SK-N-SH (cell line): ENCODE data around the gene RNF212. TPM values are rescaled to one million over a fixed set of nuclear protein-coding genes. Genes with fewer than 3 reads are reported as not detected.

Experiments used
- CTCF ChIA-PET: fragments of 300-600, 350-600 bp; formaldehyde crosslinking; extraction: SDS; loops from one replicate; lab custom pipeline; 2021; lab: Yijun Ruan, JAX
- POLR2A ChIA-PET: fragments of 350-600 bp; sonication (Branson Sonifier 250); formaldehyde crosslinking; extraction: SDS; loops from one replicate; lab custom pipeline; 2020; ENCODE audit warnings: antibody characterized with exemption, inconsistent platforms; lab: Yijun Ruan, JAX
- DNase-seq: peaks from one replicate; pipeline ENCODE4 v3.0.0; 2012
- H2AFZ ChIP-seq: fragments of 200-600 bp; sonication (generic); 2 replicates; pipeline ENCODE4 v1.8.1; 2016; ENCODE audit warnings: antibody characterized with exemption, mild to moderate bottlenecking, low read depth
- H3F3A ChIP-seq: fragments of 200-600 bp; sonication (generic); replicated peaks from 2 replicates; pipeline ENCODE3; 2016; ENCODE audit warnings: antibody characterized with exemption, mild to moderate bottlenecking; ENCODE audit not compliant: insufficient read depth
- H3K27ac ChIP-seq, 2 experiments: fragments of 200-500 bp in 1 of 2; fragments of 200-600 bp in 1 of 2; sonication (Bioruptor generic) in 1 of 2; sonication (generic), shearing (Covaris generic) in 1 of 2; 2 replicates each; pipeline versions ENCODE4 v1.5.1 to v1.6.1; 2014 to 2016; ENCODE audit warnings: low read depth in 2 of 2, inconsistent platforms in 1 of 2, low read length in 1 of 2, mild to moderate bottlenecking in 1 of 2, mixed read lengths in 1 of 2
- H3K27me3 ChIP-seq: fragments of 200-600 bp; sonication (generic), shearing (Covaris generic); 2 replicates; pipeline ENCODE4 v1.6.1; 2016; ENCODE audit warnings: mixed run types; ENCODE audit not compliant: insufficient read depth
- H3K36me3 ChIP-seq, 2 experiments: fragments of 200-500 bp in 1 of 2; fragments of 200-600 bp in 1 of 2; sonication (Bioruptor generic) in 1 of 2; sonication (generic) in 1 of 2; replicated peaks in 1 of 2; 2 replicates each; pipeline versions ENCODE3 to v1.5.1; 2014 to 2016; ENCODE audit warnings: low read length in 1 of 2, mild to moderate bottlenecking in 1 of 2; ENCODE audit not compliant: insufficient read depth in 2 of 2, control insufficient read depth in 1 of 2
- H3K4me1 ChIP-seq, 2 experiments: fragments of 200-500 bp in 1 of 2; fragments of 200-600 bp in 1 of 2; sonication (Bioruptor generic) in 1 of 2; sonication (generic), shearing (Covaris generic) in 1 of 2; 2 replicates each; pipeline versions ENCODE4 v1.5.1 to v1.6.1; 2014 to 2016; ENCODE audit warnings: low read depth in 1 of 2, low read length in 1 of 2, mixed run types in 1 of 2; ENCODE audit not compliant: insufficient read depth in 2 of 2, control insufficient read depth in 1 of 2
- H3K4me2 ChIP-seq: fragments of 200-600 bp; sonication (generic), shearing (Covaris generic); 2 replicates; pipeline ENCODE4 v1.6.1; 2017; ENCODE audit warnings: mixed run types
- H3K4me3 ChIP-seq, 2 experiments: fragments of 200-500 bp in 1 of 2; fragments of 200-600 bp in 1 of 2; sonication (Bioruptor generic) in 1 of 2; sonication (generic), shearing (Covaris generic) in 1 of 2; 2 replicates each; pipeline versions ENCODE4 v1.5.1 to v1.8.1; 2014 to 2016; ENCODE audit warnings: low read depth in 2 of 2, inconsistent platforms in 1 of 2, low read length in 1 of 2, mild to moderate bottlenecking in 1 of 2, mixed read lengths in 1 of 2, moderate library complexity in 1 of 2
- H3K79me2 ChIP-seq: fragments of 200-600 bp; sonication (generic); 2 replicates; pipeline ENCODE4 v1.8.1; 2017; ENCODE audit warnings: mild to moderate bottlenecking; ENCODE audit not compliant: insufficient read depth
- H3K9ac ChIP-seq: fragments of 200-600 bp; sonication (generic); 2 replicates; pipeline ENCODE4 v1.6.1; 2017; ENCODE audit warnings: mixed run types
- H3K9me2 ChIP-seq: fragments of 200-600 bp; sonication (generic); 2 replicates; pipeline ENCODE4 v1.6.1; 2017; ENCODE audit warnings: mixed run types
- H3K9me3 ChIP-seq: fragments of 200-600 bp; sonication (generic); 2 replicates; pipeline ENCODE4 v1.6.1; 2017; ENCODE audit warnings: mixed run types, mild to moderate bottlenecking, moderate library complexity
- H4K20me1 ChIP-seq: fragments of 200-600 bp; sonication (generic); 2 replicates; pipeline ENCODE4 v1.6.1; 2017; ENCODE audit warnings: mild to moderate bottlenecking, mixed run types; ENCODE audit not compliant: insufficient read depth
- FOXJ3 ChIP-seq: sonication (generic); formaldehyde crosslinking; IDR thresholded peaks from 2 replicates; pipeline ENCODE4 v1.5.1; 2020; ENCODE audit warnings: mild to moderate bottlenecking, missing genetic modification reagents
- FOXM1 ChIP-seq: IDR thresholded peaks from 2 replicates; pipeline ENCODE4 v1.4.0; 2012; ENCODE audit warnings: low read depth, mild to moderate bottlenecking
- IRF3 ChIP-seq: fragments of 150-350 bp; IDR thresholded peaks from 2 replicates; pipeline ENCODE4 v1.6.1; 2016; ENCODE audit warnings: mild to moderate bottlenecking, low read depth, low read length
- MEF2A ChIP-seq: IDR thresholded peaks from 2 replicates; pipeline ENCODE4 v1.4.0; 2012; ENCODE audit warnings: low read depth, borderline replicate concordance
- PBX3 ChIP-seq: IDR thresholded peaks from 2 replicates; pipeline ENCODE4; 2012
- POLR2AphosphoS5 ChIP-seq: IDR thresholded peaks from 2 replicates; pipeline ENCODE4 v1.6.1; 2012; ENCODE audit warnings: low read depth, low read length
- RCOR1 ChIP-seq: fragments of 150-350 bp; IDR thresholded peaks from 2 replicates; pipeline ENCODE4 v1.6.1; 2017; ENCODE audit warnings: antibody characterized with exemption, low read length
- RFX5 ChIP-seq: IDR thresholded peaks from 2 replicates; pipeline ENCODE4 v1.6.1; 2012; ENCODE audit warnings: mild to moderate bottlenecking, improper control_type of control experiment, low read length
- SIN3A ChIP-seq: IDR thresholded peaks from 2 replicates; pipeline ENCODE4 v1.6.1; 2012; ENCODE audit warnings: low read depth, mild to moderate bottlenecking, low read length, moderate library complexity, borderline replicate concordance
- YY1 ChIP-seq: IDR thresholded peaks from 2 replicates; pipeline ENCODE4 v1.4.0; 2012; ENCODE audit warnings: low read depth, mild to moderate bottlenecking
- ZBTB33 ChIP-seq: IDR thresholded peaks from 2 replicates; pipeline ENCODE4 v1.4.0; 2012; ENCODE audit warnings: low read depth, borderline replicate concordance
- WGBS: methylation state at CpG from one replicate; pipeline ENCODE4 v1.1.6; 2017; ENCODE audit warnings: low lambda C conversion rate; 5-methylcytosine and 5-hydroxymethylcytosine counted together
- polyA plus RNA-seq, 3 experiments: library from polyadenylated mRNA; depleted of rRNA; stranded (reverse); fragments of >200 nt; gene quantifications; 2 replicates each; pipeline ENCODE4 v1.2.3, GENCODE V29; 2012

RNF212 gene
- polyA plus RNA-seq, 1 of the 3 experiments (the other 2 are of a cell fraction): 7.0 TPM

- H3K36me3 ChIP-seq: peaks cover 0 to 4% of the 10 kb centered on the region in 2 experiments
- H3K9ac ChIP-seq: no peak overlapping the region
- peaks cover 8% of the 10 kb centered on the region for H3F3A ChIP-seq
- POLR2A ChIA-PET: no interaction called here
- H3K27me3 ChIP-seq: peaks cover 8% of the 10 kb centered on the region; the same call in 1 of the 2 replicates
- H3K4me1 ChIP-seq: no peaks in the 10 kb centered on the region; a peak in 1 of 4 replicates
- no peak overlapping the region for H2AFZ ChIP-seq
- H3K79me2 ChIP-seq: no peaks in the 10 kb centered on the region
- no peaks in the 10 kb centered on the region for H3K9me3 ChIP-seq
- H3K9me2 ChIP-seq: no peaks in the 10 kb centered on the region
- H3K4me3 ChIP-seq: no peak overlapping the region
- DNase-seq: no peak
- H3K4me2 ChIP-seq: no peak overlapping the region
- no peaks in the 10 kb centered on the region for H4K20me1 ChIP-seq
- no peak overlapping the region for H3K27ac ChIP-seq
- CTCF ChIA-PET: no interaction called here
- TF ChIP-seq RCOR1 (no peak), SIN3A (no peak), IRF3 (no peak), PBX3 (no peak), YY1 (no peak), RFX5 (no peak), FOXM1 (no peak)
- WGBS: 38% methylated on average over 3 of the region's 12 CpGs
These were observed 83.3 kb downstream of the RNF212 start for GRCh38 chr4:1030031-1030430.

- Histone ChIP-seq H3K4me1 (no peaks in the 10 kb centered on the region; a peak in 1 of 4 replicates), H2AFZ (no peak overlapping the region)
- CTCF ChIA-PET: no interaction called here
These were observed 83.8 kb downstream of the RNF212 start for GRCh38 chr4:1029529-1029928.

More at GRCh38 chr4:1029529-1029928, 83.8 kb downstream of the RNF212 start:
- Histone ChIP-seq H3K9ac (no peak overlapping the region), H3K27me3 (peaks cover 8% of the 10 kb centered on the region; the same call in 1 of the 2 replicates), H3K36me3 (peaks cover 0 to 4% of the 10 kb centered on the region in 2 experiments), H3F3A (peaks cover 8% of the 10 kb centered on the region), H3K27ac (no peak overlapping the region), H3K9me2 (no peaks in the 10 kb centered on the region), H3K4me2 (no peak overlapping the region), H3K9me3 (no peaks in the 10 kb centered on the region), H3K79me2 (no peaks in the 10 kb centered on the region), H4K20me1 (no peaks in the 10 kb centered on the region), H3K4me3 (no peak overlapping the region)
- TF ChIP-seq SIN3A (no peak), ZBTB33 (no peak), MEF2A (no peak), POLR2AphosphoS5 (no peak), FOXJ3 (CRISPR knock-in tag) (no peak)
- DNase-seq: no peak
- POLR2A ChIA-PET: no interaction called here
- 40% methylated on average over 1 of the region's 17 CpGs for WGBS
